Activated CD8-positive, alpha-beta T cell treated with anti-CD3 and anti-CD28 coated beads for 36 hours (primary cell): Measurements from ENCODE around the gene ANTXR1. TPM values are rescaled to one million over a fixed set of nuclear protein-coding genes. Genes with fewer than 3 reads are reported as not detected.

ENCODE experiments used
- ATAC-seq: fragments of 200-7000 bp; cut with Tn5 transposase; one replicate; pipeline ENCODE4 v1.10.0; 2021; ENCODE audit warnings: mild to moderate bottlenecking, moderate library complexity
- CTCF ChIA-PET: fragments of 350-600 bp; sonication (Branson Sonifier 250); formaldehyde crosslinking; loops from one replicate; lab custom pipeline; 2021; ENCODE audit warnings: antibody characterized with exemption; lab: Charles Lee
- POLR2A ChIA-PET: fragments of 350-600 bp; sonication (Branson Sonifier 250); formaldehyde crosslinking; loops from one replicate; lab custom pipeline; 2021; ENCODE audit warnings: antibody characterized with exemption; lab: Charles Lee
- DNase-seq: peaks from one replicate; pipeline ENCODE4 v3.0.0-alpha.2; 2020
- H3K27ac Mint-ChIP-seq: one replicate; pipeline ENCODE4 v1.8.0; 2021; ENCODE audit warnings: mild to moderate bottlenecking, mixed read lengths
- H3K27me3 Mint-ChIP-seq: one replicate; pipeline ENCODE4 v1.8.0; 2021; ENCODE audit warnings: mixed read lengths
- H3K36me3 Mint-ChIP-seq: one replicate; pipeline ENCODE4 v1.8.0; 2021; ENCODE audit warnings: low read depth, mixed read lengths
- H3K4me1 Mint-ChIP-seq: one replicate; pipeline ENCODE4 v1.8.0; 2021; ENCODE audit warnings: low read depth, mixed read lengths
- H3K4me3 Mint-ChIP-seq: one replicate; pipeline ENCODE4 v1.8.0; 2021; ENCODE audit warnings: mild to moderate bottlenecking, moderate library complexity, mixed read lengths
- H3K9me3 Mint-ChIP-seq: one replicate; pipeline ENCODE4 v1.8.0; 2021; ENCODE audit warnings: mixed read lengths
- intact Hi-C: fragments of 100-400 bp; cut with micrococcal nuclease; formaldehyde crosslinking; loops from one replicate; pipeline ENCODE4 v1.10.0; 2022
- total RNA-seq, 2 experiments: library from RNA; stranded (reverse); gene quantifications; one replicate each; pipeline ENCODE4 v1.2.3, GENCODE V29; 2021
- TF ChIP-seq, protein P1 (sequence below): fragments of 200-600 bp; IDR thresholded peaks from one replicate; pipeline ENCODE4 v1.8.0; 2022; ENCODE audit warnings: antibody characterized with exemption, mild to moderate bottlenecking

The ANTXR1 gene
- total RNA-seq, 2 experiments from 2014 or later: 0.05 to 0.09 TPM

GRCh38 chr2:69131452-69131851 lies 118.5 kb downstream of the ANTXR1 start:
- no peak overlapping the region for H3K27ac Mint-ChIP-seq
- H3K36me3 Mint-ChIP-seq: no peaks in the 10 kb centered on the region
- H3K4me1 Mint-ChIP-seq: no peaks in the 10 kb centered on the region
- ATAC-seq: no peak
- DNase-seq: no peak
- no peak overlapping the region for H3K4me3 Mint-ChIP-seq
- H3K9me3 Mint-ChIP-seq: no peaks in the 10 kb centered on the region
- intact Hi-C loops: no loop called here
- CTCF ChIA-PET: interaction anchor here (0.9 kb wide), 1 partner anchor 306 kb away, joined by 3 read pairs; the partner anchor contains the start of gene NFU1
- TF ChIP-seq, protein P1, sequence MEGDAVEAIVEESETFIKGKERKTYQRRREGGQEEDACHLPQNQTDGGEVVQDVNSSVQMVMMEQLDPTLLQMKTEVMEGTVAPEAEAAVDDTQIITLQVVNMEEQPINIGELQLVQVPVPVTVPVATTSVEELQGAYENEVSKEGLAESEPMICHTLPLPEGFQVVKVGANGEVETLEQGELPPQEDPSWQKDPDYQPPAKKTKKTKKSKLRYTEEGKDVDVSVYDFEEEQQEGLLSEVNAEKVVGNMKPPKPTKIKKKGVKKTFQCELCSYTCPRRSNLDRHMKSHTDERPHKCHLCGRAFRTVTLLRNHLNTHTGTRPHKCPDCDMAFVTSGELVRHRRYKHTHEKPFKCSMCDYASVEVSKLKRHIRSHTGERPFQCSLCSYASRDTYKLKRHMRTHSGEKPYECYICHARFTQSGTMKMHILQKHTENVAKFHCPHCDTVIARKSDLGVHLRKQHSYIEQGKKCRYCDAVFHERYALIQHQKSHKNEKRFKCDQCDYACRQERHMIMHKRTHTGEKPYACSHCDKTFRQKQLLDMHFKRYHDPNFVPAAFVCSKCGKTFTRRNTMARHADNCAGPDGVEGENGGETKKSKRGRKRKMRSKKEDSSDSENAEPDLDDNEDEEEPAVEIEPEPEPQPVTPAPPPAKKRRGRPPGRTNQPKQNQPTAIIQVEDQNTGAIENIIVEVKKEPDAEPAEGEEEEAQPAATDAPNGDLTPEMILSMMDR: no peak
- H3K27me3 Mint-ChIP-seq: no peaks in the 10 kb centered on the region
- POLR2A ChIA-PET: no interaction called here

DNA sequence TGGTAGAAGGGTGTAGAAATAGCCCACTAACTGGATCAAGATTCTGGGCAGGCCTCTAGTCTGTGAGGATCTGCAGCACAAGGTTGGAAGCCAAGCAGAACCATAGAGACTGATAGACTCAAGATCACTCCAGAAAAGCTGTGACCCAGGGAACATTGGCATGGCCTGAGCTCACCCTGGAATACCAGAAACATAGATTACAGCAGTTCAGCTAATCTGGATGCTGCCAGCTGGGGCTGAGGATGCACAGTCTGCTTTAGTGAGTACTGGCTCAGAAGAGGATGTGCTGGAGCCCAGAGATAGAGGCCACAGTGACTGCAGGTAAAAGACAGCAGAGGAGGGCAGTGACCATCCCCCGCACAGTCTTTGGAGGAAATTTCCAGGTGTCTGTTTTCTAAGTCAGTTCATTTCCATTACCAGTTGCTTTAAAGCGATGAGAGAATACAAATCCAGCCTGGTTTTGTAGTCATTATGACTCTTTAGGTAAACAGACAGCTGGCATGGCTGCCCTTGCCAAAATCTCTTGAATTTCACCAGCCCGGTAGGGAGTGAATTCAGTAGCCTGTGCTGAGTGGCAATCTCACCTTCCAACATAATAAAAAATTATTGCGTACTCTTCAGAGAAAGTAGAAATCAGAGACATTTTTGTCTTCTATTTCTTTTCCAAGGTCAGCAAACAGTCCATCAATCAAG lies 119.2 kb downstream of the ANTXR1 start:
- POLR2A ChIA-PET: no interaction called here
- H3K4me1 Mint-ChIP-seq: no peaks in the 10 kb centered on the region

GRCh38 chr2:69132960-69133590 lies 120.1 kb downstream of the ANTXR1 start:
- ATAC-seq (no peak), DNase-seq (no peak)
- H3K4me3 Mint-ChIP-seq: no peak overlapping the region
- no peaks in the 10 kb centered on the region for H3K36me3 Mint-ChIP-seq
- POLR2A ChIA-PET: no interaction called here
- no peaks in the 10 kb centered on the region for H3K27me3 Mint-ChIP-seq
- CTCF ChIA-PET: no interaction called here
- no peak overlapping the region for H3K27ac Mint-ChIP-seq
- intact Hi-C loops: no loop called here
- no peaks in the 10 kb centered on the region for H3K4me1 Mint-ChIP-seq
- no peaks in the 10 kb centered on the region for H3K9me3 Mint-ChIP-seq
- TF ChIP-seq, protein P1: no peak

More for the DNA sequence above, 119.2 kb downstream of the ANTXR1 start:
- Mint-ChIP-seq H3K36me3 (no peaks in the 10 kb centered on the region), H3K9me3 (no peaks in the 10 kb centered on the region), H3K4me3 (no peak overlapping the region), H3K27ac (no peak overlapping the region), H3K27me3 (no peaks in the 10 kb centered on the region)
- CTCF ChIA-PET: no interaction called here
- ATAC-seq: no peak
- DNase-seq: no peak
- intact Hi-C loops: no loop called here
- TF ChIP-seq, protein P1: no peak

DNA sequence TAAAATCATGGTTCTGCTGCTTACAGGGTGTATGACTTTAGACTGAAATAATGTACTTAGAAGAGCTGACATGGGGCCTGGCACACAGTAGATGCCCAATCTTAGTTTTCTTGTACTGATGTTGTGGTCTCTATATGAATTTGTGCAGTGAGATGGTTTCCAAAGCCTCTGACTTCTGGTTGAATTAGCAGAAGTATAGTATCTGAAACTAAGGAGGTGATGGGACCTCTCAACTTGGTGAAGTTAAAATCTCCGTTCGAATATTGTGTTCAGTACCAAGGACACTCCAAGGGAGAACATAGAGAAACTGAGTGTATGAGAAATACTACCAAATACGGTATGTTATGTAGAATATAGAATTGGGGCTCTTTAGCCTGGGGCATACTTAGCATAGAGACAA lies 120.9 kb downstream of the ANTXR1 start:
- no peak overlapping the region for H3K4me3 Mint-ChIP-seq
- DNase-seq (no peak), ATAC-seq (no peak)
- no peaks in the 10 kb centered on the region for H3K4me1 Mint-ChIP-seq
- no peaks in the 10 kb centered on the region for H3K9me3 Mint-ChIP-seq
- TF ChIP-seq, protein P1: no peak
- POLR2A ChIA-PET: no interaction called here
- no peak overlapping the region for H3K27ac Mint-ChIP-seq
- CTCF ChIA-PET: no interaction called here
- H3K36me3 Mint-ChIP-seq: no peaks in the 10 kb centered on the region
- intact Hi-C loops: no loop called here
- H3K27me3 Mint-ChIP-seq: no peaks in the 10 kb centered on the region

- H3K36me3 Mint-ChIP-seq: no peaks in the 10 kb centered on the region
- CTCF ChIA-PET: no interaction called here
- intact Hi-C loops: no loop called here
Measured at GRCh38 chr2:69134306-69134945, 121.4 kb downstream of the ANTXR1 start.

More at GRCh38 chr2:69134306-69134945, 121.4 kb downstream of the ANTXR1 start:
- no peaks in the 10 kb centered on the region for H3K9me3 Mint-ChIP-seq
- ATAC-seq: no peak
- H3K27ac Mint-ChIP-seq: no peak overlapping the region
- no peaks in the 10 kb centered on the region for H3K4me1 Mint-ChIP-seq
- no peak for DNase-seq
- no peaks in the 10 kb centered on the region for H3K27me3 Mint-ChIP-seq
- POLR2A ChIA-PET: no interaction called here
- TF ChIP-seq, protein P1: no peak
- H3K4me3 Mint-ChIP-seq: no peak overlapping the region
